Lung (tissue), 12 donors: ENCODE data around the gene LRIG1. TPM values are rescaled to one million over a fixed set of nuclear protein-coding genes. Genes with fewer than 3 reads are reported as not detected.

Source experiments
- ATAC-seq: fragments of 200-7000 bp; cut with Tn5 transposase; one replicate; pipeline ENCODE4 v1.9.1; 2020; ENCODE audit warnings: moderate number of reproducible peaks; ENCODE audit not compliant: insufficient read depth, low FRiP score
- DNase-seq, 3 donors: peaks; one replicate each; pipeline ENCODE4 v3.0.0-alpha.2; 2013 to 2017
- H3K27ac ChIP-seq, 2 donors: one replicate each; pipeline ENCODE4 v1.5.1; 2013; ENCODE audit warnings: mild to moderate bottlenecking in 2 of 2, moderate library complexity in 2 of 2, control low read depth in 1 of 2, inconsistent platforms in 1 of 2, low read depth in 1 of 2, low read length in 1 of 2
- H3K27me3 ChIP-seq, 3 donors: one replicate each; pipeline ENCODE4 v1.5.1; 2013; ENCODE audit warnings: low read length in 2 of 3; ENCODE audit not compliant: control insufficient read depth in 3 of 3, insufficient read depth in 3 of 3
- H3K36me3 ChIP-seq, 4 donors: one replicate each; pipeline ENCODE4 v1.5.1; 2013; ENCODE audit warnings: low read length in 4 of 4, mild to moderate bottlenecking in 1 of 4, moderate library complexity in 1 of 4; ENCODE audit not compliant: control insufficient read depth in 4 of 4, insufficient read depth in 4 of 4
- H3K4me1 ChIP-seq, 5 donors: one replicate each; pipeline ENCODE4 v1.5.1; 2013; ENCODE audit warnings: low read length in 5 of 5, mild to moderate bottlenecking in 2 of 5, moderate library complexity in 1 of 5; ENCODE audit not compliant: control insufficient read depth in 5 of 5, insufficient read depth in 5 of 5
- H3K4me3 ChIP-seq: one replicate; pipeline ENCODE4 v1.5.1; 2013; ENCODE audit warnings: mild to moderate bottlenecking, control low read depth, moderate library complexity
- H3K9ac ChIP-seq, 2 donors: one replicate each; pipeline ENCODE4 v1.5.1; 2013; ENCODE audit warnings: low read length in 2 of 2, control low read depth in 1 of 2; ENCODE audit not compliant: insufficient read depth in 1 of 2
- H3K9me3 ChIP-seq, 4 donors: one replicate each; pipeline ENCODE4 v1.5.1; 2013; ENCODE audit warnings: low read length in 3 of 4, mild to moderate bottlenecking in 1 of 4, moderate library complexity in 1 of 4; ENCODE audit not compliant: control insufficient read depth in 4 of 4, insufficient read depth in 3 of 4
- WGBS, 2 donors: extraction: QIAGEN DNeasy Blood & Tissue Kit; methylation state at CpG; one replicate each; pipeline ENCODE4 v1.1.7; 2013; 5-methylcytosine and 5-hydroxymethylcytosine counted together
- polyA plus RNA-seq, 2 donors: library from polyadenylated mRNA; stranded (reverse); fragments of 200-250 nt; gene quantifications; one replicate each; pipeline ENCODE4 v1.2.1, GENCODE V29; 2013
- total RNA-seq, 2 donors: library from RNA; depleted of rRNA in 1 of 2; stranded (reverse); fragments of >200 nt in 1 of 2; gene quantifications; one replicate each; pipeline ENCODE4 v1.2.1, GENCODE V29; 2014 to 2021
- TF ChIP-seq, protein P1 (sequence below): IDR thresholded peaks from 2 replicates; pipeline ENCODE4 v1.5.1; 2012; ENCODE audit warnings: mild to moderate bottlenecking; ENCODE audit errors: control extremely low read depth, extremely low read depth
- donor health status: control.
- donor health status: control.
- donor health status: Bipolar disorder and iron deficiency.
- donor health status: healthy.
- donor health status: DM: yes; HTN: yes; CAD: no.

The LRIG1 gene
- total and polyA plus RNA-seq, 4 donors: 21.9 to 97.4 (median 42.2) TPM

GRCh38 chr3:66449411-66449974 is 51.3 kb downstream of the LRIG1 start:
- Histone ChIP-seq H3K4me3 (no peak overlapping the region), H3K9ac (no peak overlapping the region), H3K9me3 (no peaks in the 10 kb centered on the region), H3K27me3 (no peaks in the 10 kb centered on the region), H3K4me1 (peaks cover 5 to 46% (median 22%) of the 10 kb centered on the region in 5 donors), H3K27ac (peak overlapping the region; percentile 35 to 74), H3K36me3 (peaks cover 0 to 3% (median 0%) of the 10 kb centered on the region in 4 donors)
- ATAC-seq: no peak
- WGBS, 2 donors: 27 to 39% methylated on average over 7 of the region's 7 CpGs
- DNase-seq: no peak
- TF ChIP-seq, protein P1, sequence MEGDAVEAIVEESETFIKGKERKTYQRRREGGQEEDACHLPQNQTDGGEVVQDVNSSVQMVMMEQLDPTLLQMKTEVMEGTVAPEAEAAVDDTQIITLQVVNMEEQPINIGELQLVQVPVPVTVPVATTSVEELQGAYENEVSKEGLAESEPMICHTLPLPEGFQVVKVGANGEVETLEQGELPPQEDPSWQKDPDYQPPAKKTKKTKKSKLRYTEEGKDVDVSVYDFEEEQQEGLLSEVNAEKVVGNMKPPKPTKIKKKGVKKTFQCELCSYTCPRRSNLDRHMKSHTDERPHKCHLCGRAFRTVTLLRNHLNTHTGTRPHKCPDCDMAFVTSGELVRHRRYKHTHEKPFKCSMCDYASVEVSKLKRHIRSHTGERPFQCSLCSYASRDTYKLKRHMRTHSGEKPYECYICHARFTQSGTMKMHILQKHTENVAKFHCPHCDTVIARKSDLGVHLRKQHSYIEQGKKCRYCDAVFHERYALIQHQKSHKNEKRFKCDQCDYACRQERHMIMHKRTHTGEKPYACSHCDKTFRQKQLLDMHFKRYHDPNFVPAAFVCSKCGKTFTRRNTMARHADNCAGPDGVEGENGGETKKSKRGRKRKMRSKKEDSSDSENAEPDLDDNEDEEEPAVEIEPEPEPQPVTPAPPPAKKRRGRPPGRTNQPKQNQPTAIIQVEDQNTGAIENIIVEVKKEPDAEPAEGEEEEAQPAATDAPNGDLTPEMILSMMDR: no peak

DNA sequence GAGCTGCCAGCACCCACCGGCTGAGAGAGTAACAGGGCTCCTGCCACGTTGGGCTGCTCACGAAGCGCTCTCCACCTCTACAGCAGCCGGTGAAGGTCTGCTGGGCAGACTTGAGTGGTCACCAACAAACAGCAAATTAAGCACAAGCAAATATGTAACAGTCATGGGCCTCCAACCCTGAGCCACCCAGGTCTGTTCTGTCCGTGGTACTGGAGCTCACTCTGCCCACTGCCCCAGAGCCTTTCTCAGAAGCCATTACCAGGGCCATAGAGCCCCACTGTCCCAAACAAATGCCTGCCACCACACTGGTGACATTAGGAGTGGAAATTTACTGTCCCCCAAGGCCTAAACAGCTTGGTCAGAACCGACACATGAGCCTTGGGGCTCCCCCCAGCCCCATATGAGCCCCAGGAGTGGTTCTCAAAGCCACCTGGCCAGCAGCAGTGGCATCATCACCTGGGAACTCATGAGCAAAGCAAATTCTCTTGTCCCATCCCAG is 56.6 kb downstream of the LRIG1 start:
- no peak overlapping the region for H3K27ac ChIP-seq
- WGBS, 2 donors: 88 to 95% methylated on average over 7 of the region's 7 CpGs
- ATAC-seq (no peak), DNase-seq (no peak)
- peaks cover 0 to 41% (median 24%) of the 10 kb centered on the region in 5 donors for H3K4me1 ChIP-seq
- no peaks in the 10 kb centered on the region for H3K27me3 ChIP-seq
- TF ChIP-seq, protein P1: no peak
- no peak overlapping the region for H3K4me3 ChIP-seq
- no peak overlapping the region for H3K9ac ChIP-seq
- peaks cover 0 to 3% (median 0%) of the 10 kb centered on the region in 4 donors for H3K36me3 ChIP-seq
- H3K9me3 ChIP-seq: no peaks in the 10 kb centered on the region

GRCh38 chr3:66443118-66443803 is 57.6 kb downstream of the LRIG1 start:
- Histone ChIP-seq H3K27ac (peak overlapping the region; percentile 75 to 81), H3K36me3 (peaks cover 0 to 3% (median 0%) of the 10 kb centered on the region in 4 donors), H3K9me3 (no peaks in the 10 kb centered on the region), H3K27me3 (no peaks in the 10 kb centered on the region), H3K4me1 (peaks cover 0 to 41% (median 26%) of the 10 kb centered on the region in 5 donors), H3K4me3 (no peak overlapping the region), H3K9ac (no peak overlapping the region)
- TF ChIP-seq, protein P1: no peak
- ATAC-seq (no peak), DNase-seq (peak in 1 of 3 donors; percentile 76)
- 72 to 79% methylated on average over 10 of the region's 10 CpGs for WGBS, 2 donors
